Endodermal cell (in vitro differentiated cells): Measurements from ENCODE around the gene ZSCAN10. TPM values are rescaled to one million over a fixed set of nuclear protein-coding genes. Genes with fewer than 3 reads are reported as not detected.

Source experiments
- DNase-seq: peaks from one replicate; pipeline ENCODE4 v3.0.0-alpha.2; 2017
- H3K27ac ChIP-seq: 2 replicates; pipeline ENCODE4 v1.5.1; 2013; ENCODE audit warnings: mild to moderate bottlenecking, low read depth, low read length, moderate library complexity
- H3K27me3 ChIP-seq: 2 replicates; pipeline ENCODE4 v1.6.1; 2013; ENCODE audit warnings: mild to moderate bottlenecking, low read length, moderate library complexity; ENCODE audit not compliant: insufficient read depth, control insufficient read depth, poor library complexity, severe bottlenecking
- H3K36me3 ChIP-seq: 2 replicates; pipeline ENCODE4 v1.7.0; 2013; ENCODE audit warnings: mild to moderate bottlenecking, low read length, moderate library complexity; ENCODE audit not compliant: control insufficient read depth, insufficient read depth
- H3K4me1 ChIP-seq: one replicate; pipeline ENCODE4 v1.7.0; 2013; ENCODE audit warnings: low read length; ENCODE audit not compliant: control insufficient read depth, insufficient read depth
- H3K4me3 ChIP-seq: 2 replicates; pipeline ENCODE4 v1.5.1; 2013; ENCODE audit warnings: mild to moderate bottlenecking, low read length, moderate library complexity
- H3K9ac ChIP-seq: 2 replicates; pipeline ENCODE4 v1.6.1; 2013; ENCODE audit warnings: mild to moderate bottlenecking, low read length, moderate library complexity; ENCODE audit not compliant: poor library complexity, severe bottlenecking; ENCODE audit errors: extremely low read depth
- H3K9me3 ChIP-seq: 2 replicates; pipeline ENCODE4 v1.6.1; 2013; ENCODE audit warnings: mild to moderate bottlenecking, low read length, moderate library complexity; ENCODE audit not compliant: control insufficient read depth
- H3K27ac Mint-ChIP-seq: 2 replicates; pipeline ENCODE4 v1.8.0; 2020; ENCODE audit warnings: mixed read lengths
- H3K27me3 Mint-ChIP-seq: 2 replicates; pipeline ENCODE4 v1.8.0; 2021; ENCODE audit warnings: mild to moderate bottlenecking, mixed read lengths; ENCODE audit not compliant: insufficient read depth
- H3K36me3 Mint-ChIP-seq: 2 replicates; pipeline ENCODE4 v1.8.0; 2020; ENCODE audit warnings: low read depth, mixed read lengths
- H3K4me1 Mint-ChIP-seq: 2 replicates; pipeline ENCODE4 v1.8.0; 2020; ENCODE audit warnings: mixed read lengths
- H3K4me3 Mint-ChIP-seq: 2 replicates; pipeline ENCODE4 v1.8.0; 2020; ENCODE audit warnings: mild to moderate bottlenecking, moderate library complexity, mixed read lengths
- H3K9me3 Mint-ChIP-seq: 2 replicates; pipeline ENCODE4 v1.8.0; 2020; ENCODE audit warnings: mild to moderate bottlenecking, mixed read lengths
- WGBS, 2 experiments: methylation state at CpG; one replicate each; pipeline versions ENCODE4 v1.1.5 to v1.1.7; 2013; ENCODE audit warnings: missing lambda C conversion rate in 2 of 2, mixed read lengths in 1 of 2; ENCODE audit not compliant: insufficient coverage in 1 of 2, insufficient read length in 1 of 2; 5-methylcytosine and 5-hydroxymethylcytosine counted together
- total RNA-seq, 2 donors: library from RNA; stranded (reverse); fragmentation: NEBNext Ultra II Directional in 1 of 2; extraction: Animal tissue kit (Norgen Biotek cat#: 25700) in 1 of 2; gene quantifications; 2 replicates in 1 of 2; 3 replicates in 1 of 2; pipeline ENCODE4 v1.2.1, GENCODE V29; 2021
- TF ChIP-seq, protein P1 (sequence below): fragments of 200-600 bp; sonication (generic); conservative IDR thresholded peaks from 2 replicates; pipeline ENCODE4 v1.5.0; 2021; ENCODE audit warnings: antibody characterized with exemption, mild to moderate bottlenecking

Gene ZSCAN10
- total RNA-seq, 2 donors from 2014 or later: 36.6 to 70.0 TPM

DNA sequence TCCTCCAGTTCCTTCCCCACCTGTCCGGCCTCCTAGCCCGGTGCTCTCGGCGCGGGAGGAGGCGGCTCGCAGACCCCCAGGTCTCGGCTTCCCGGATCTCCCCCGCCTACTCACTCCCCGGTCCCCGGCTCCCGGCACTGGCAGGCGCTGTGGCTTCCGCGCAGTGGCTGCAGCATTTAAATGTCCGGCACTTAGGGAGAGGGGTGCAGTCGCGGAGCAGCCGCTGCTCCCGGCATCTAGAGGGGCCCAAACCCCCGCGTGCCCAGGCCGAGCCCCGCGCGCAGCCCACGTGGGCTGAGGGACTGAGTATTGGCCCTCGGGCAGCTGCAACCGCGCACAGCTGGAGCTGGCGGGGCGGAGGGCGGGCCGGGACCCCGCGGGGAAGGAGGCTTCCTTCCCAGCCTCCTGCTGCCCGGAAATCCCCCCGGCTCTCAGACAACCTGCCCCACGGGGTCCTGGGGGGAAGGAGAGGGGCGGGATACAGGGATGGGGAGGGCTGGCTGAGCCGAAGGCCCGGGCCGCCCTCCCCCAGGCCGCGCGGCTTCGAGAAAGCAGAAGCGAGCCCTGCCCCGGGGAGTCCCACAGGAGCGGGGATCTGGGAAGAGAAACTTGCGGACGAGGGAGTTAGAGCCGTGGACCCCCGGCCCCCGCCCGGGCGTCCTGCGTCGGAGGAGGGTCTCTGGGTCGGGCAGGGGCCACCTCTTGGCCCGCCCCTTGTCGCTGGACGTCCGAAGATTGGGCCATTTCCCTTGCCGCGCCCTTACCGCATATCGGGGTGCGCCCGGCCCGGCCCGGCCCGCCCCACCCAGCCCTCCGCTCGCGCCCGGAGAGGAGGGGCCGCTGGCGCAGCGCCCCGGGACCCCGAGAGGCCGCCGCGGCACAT is 53.1 kb downstream of the ZSCAN10 start, which contains the start of gene MMP25:
TSS of gene MMP25 (plus strand) at position 804 of the 883 bp plus-strand sequence. CDS start 357 bp downstream, outside the sequence.
- Mint-ChIP-seq H3K36me3 (no peaks in the 10 kb centered on the region), H3K4me1 (peaks cover 4% of the 10 kb centered on the region), H3K27me3 (peaks cover 62% of the 10 kb centered on the region), H3K9me3 (no peaks in the 10 kb centered on the region), H3K4me3 (peak within 1 kb of the TSS; percentile 63), H3K27ac (peak within 1 kb of the TSS; percentile 66)
- peak within 1 kb of the TSS; percentile 76 for H3K4me3 ChIP-seq
- H3K36me3 ChIP-seq: no peaks in the 10 kb centered on the region
- peak; percentile 86 for DNase-seq
- H3K9me3 ChIP-seq: no peaks in the 10 kb centered on the region
- TF ChIP-seq, protein P1, sequence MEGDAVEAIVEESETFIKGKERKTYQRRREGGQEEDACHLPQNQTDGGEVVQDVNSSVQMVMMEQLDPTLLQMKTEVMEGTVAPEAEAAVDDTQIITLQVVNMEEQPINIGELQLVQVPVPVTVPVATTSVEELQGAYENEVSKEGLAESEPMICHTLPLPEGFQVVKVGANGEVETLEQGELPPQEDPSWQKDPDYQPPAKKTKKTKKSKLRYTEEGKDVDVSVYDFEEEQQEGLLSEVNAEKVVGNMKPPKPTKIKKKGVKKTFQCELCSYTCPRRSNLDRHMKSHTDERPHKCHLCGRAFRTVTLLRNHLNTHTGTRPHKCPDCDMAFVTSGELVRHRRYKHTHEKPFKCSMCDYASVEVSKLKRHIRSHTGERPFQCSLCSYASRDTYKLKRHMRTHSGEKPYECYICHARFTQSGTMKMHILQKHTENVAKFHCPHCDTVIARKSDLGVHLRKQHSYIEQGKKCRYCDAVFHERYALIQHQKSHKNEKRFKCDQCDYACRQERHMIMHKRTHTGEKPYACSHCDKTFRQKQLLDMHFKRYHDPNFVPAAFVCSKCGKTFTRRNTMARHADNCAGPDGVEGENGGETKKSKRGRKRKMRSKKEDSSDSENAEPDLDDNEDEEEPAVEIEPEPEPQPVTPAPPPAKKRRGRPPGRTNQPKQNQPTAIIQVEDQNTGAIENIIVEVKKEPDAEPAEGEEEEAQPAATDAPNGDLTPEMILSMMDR: no peak
- WGBS, 2 experiments: 0% methylated on average over 14 to 86 of the region's 86 CpGs
- no peaks in the 10 kb centered on the region for H3K4me1 ChIP-seq
- H3K27ac ChIP-seq: no peak within 1 kb of the TSS
- peaks cover 59% of the 10 kb centered on the region for H3K27me3 ChIP-seq
- no peak within 1 kb of the TSS for H3K9ac ChIP-seq

DNA sequence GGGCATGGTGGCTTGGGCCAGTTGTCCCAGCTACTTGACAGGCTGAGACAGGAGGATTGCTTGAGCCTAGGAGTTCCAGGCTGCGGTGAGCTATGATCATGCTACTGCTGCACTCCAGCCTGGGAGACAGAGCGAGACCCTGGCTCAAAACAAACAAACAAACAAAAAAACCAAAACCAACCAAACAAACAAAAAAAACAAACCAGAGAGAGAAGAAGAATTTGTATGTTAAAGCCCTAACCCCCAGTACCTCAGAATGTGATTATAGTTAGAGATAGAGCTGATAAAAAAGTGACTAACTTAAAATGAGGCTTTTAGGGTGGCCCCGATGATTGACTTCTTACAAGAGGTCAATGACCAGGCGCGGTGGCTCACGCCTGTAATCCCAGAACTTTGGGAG is 54.4 kb downstream of the ZSCAN10 start:
- no peak overlapping the region for H3K27ac Mint-ChIP-seq
- no peak overlapping the region for H3K9ac ChIP-seq
- H3K4me1 ChIP-seq: no peaks in the 10 kb centered on the region
- no peaks in the 10 kb centered on the region for H3K36me3 Mint-ChIP-seq
- no peak overlapping the region for H3K4me3 ChIP-seq
- H3K36me3 ChIP-seq: no peaks in the 10 kb centered on the region
- H3K9me3 Mint-ChIP-seq: no peaks in the 10 kb centered on the region
- peaks cover 53% of the 10 kb centered on the region for H3K27me3 Mint-ChIP-seq
- H3K4me3 Mint-ChIP-seq: peak overlapping the region; percentile 63
- TF ChIP-seq, protein P1: no peak
- no peak overlapping the region for H3K27ac ChIP-seq
- DNase-seq: no peak
- no peaks in the 10 kb centered on the region for H3K9me3 ChIP-seq
- WGBS, 2 experiments: 91 to 100% methylated on average over 2 to 5 of the region's 6 CpGs
- peaks cover 59% of the 10 kb centered on the region for H3K27me3 ChIP-seq
- peaks cover 4% of the 10 kb centered on the region for H3K4me1 Mint-ChIP-seq

DNA sequence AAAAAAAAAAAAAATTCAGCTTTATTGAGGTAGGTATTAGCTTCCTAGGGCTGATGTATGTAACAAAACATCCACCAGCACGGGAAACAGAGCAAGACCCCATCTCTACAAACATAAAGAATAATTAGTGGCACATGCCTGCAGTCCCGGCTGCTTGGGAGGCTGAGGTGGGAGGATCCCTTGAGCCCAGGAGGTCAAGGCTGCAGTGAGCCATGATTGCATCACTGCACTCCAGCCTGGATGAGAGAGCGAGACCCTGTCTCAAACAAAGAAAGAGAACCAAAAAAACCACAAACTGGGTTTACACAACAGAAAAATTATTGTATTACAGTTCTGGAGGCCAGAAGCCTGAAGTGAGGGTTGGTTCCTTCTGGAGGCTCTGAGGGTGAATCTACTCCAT is 56.7 kb downstream of the ZSCAN10 start:
- no peaks in the 10 kb centered on the region for H3K36me3 Mint-ChIP-seq
- H3K4me1 ChIP-seq: no peaks in the 10 kb centered on the region
- H3K27me3 Mint-ChIP-seq: peaks cover 50% of the 10 kb centered on the region
- H3K4me3 ChIP-seq: no peak overlapping the region
- H3K9me3 ChIP-seq: no peaks in the 10 kb centered on the region
- H3K27ac ChIP-seq: no peak overlapping the region
- H3K4me3 Mint-ChIP-seq: no peak overlapping the region
- DNase-seq: no peak
- no peak overlapping the region for H3K9ac ChIP-seq
- peaks cover 65% of the 10 kb centered on the region for H3K27me3 ChIP-seq
- no peak overlapping the region for H3K27ac Mint-ChIP-seq
- no peaks in the 10 kb centered on the region for H3K9me3 Mint-ChIP-seq
- H3K36me3 ChIP-seq: no peaks in the 10 kb centered on the region
- 95 to 100% methylated on average over 1 to 2 of the region's 3 CpGs for WGBS, 2 experiments
- H3K4me1 Mint-ChIP-seq: peaks cover 4% of the 10 kb centered on the region
- TF ChIP-seq, protein P1: no peak
